GM12878 (cell line): ENCODE measurements around the gene PRRC2A. TPM values are rescaled to one million over a fixed set of nuclear protein-coding genes. Genes with fewer than 3 reads are reported as not detected.

Experiments used
- ATAC-seq: fragments of 200-7000 bp; cut with Tn5 transposase; 3 replicates; pipeline ENCODE4 v1.9.1; 2020; ENCODE audit warnings: mild to moderate bottlenecking, moderate library complexity
- BruUV-seq: library from RNA; stranded (reverse); fragments of 400-500 nt; replicated peaks from 2 replicates; lab custom pipeline; 2021; lab: Mats Ljungman, UMichigan
- CTCF ChIA-PET: fragments of 300-600 bp; sonication (Branson Sonifier 250); formaldehyde crosslinking; extraction: SDS; loops from one replicate; lab custom pipeline; 2021; ENCODE audit warnings: inconsistent platforms; lab: Yijun Ruan, JAX
- POLR2A ChIA-PET: fragments of 350-600 bp; formaldehyde crosslinking; extraction: SDS; loops from one replicate; lab custom pipeline; 2021; ENCODE audit warnings: inconsistent platforms; lab: Charles Lee
- RAD21 ChIA-PET: fragments of 300-600 bp; sonication (Branson Sonifier 250); formaldehyde crosslinking; loops from one replicate; lab custom pipeline; 2023; ENCODE audit warnings: antibody characterized with exemption; ENCODE audit not compliant: unreplicated experiment; lab: Charles Lee
- SMC1A ChIA-PET: fragments of 300-600 bp; sonication (Branson Sonifier 250); formaldehyde crosslinking; loops from one replicate; lab custom pipeline; 2023; ENCODE audit not compliant: unreplicated experiment, uncharacterized antibody; lab: Charles Lee
- DNase-seq: peaks from one replicate; pipeline ENCODE4 v3.0.0-alpha.2; 2011; ENCODE audit warnings: low read depth, low spot score
- FAIRE-seq: peaks from 3 replicates; lab custom pipeline; 2011; peaks lifted over from hg19 to GRCh38; lab: Jason Lieb, UNC
- H2AFZ ChIP-seq: 2 replicates; pipeline ENCODE4 v1.6.0; 2011; ENCODE audit warnings: low read depth, low read length, control low read depth; ENCODE audit not compliant: control insufficient read depth
- H3K27ac ChIP-seq: 2 replicates; pipeline ENCODE4 v1.5.1; 2011; ENCODE audit warnings: control low read depth; ENCODE audit not compliant: control insufficient read depth, insufficient read depth
- H3K27me3 ChIP-seq, 2 experiments: replicated peaks in 1 of 2; 2 replicates each; pipeline versions ENCODE4 v1.6.0 to v1.6.1; 2011; ENCODE audit warnings: low read length in 1 of 2; ENCODE audit not compliant: control insufficient read depth in 2 of 2, insufficient read depth in 2 of 2
- H3K36me3 ChIP-seq, 2 experiments: 2 replicates each; pipeline ENCODE4 v1.5.1; 2011; ENCODE audit warnings: low read length in 1 of 2; ENCODE audit not compliant: control insufficient read depth in 2 of 2, insufficient read depth in 2 of 2
- H3K4me1 ChIP-seq: 2 replicates; pipeline ENCODE4 v1.6.1; 2011; ENCODE audit warnings: mild to moderate bottlenecking, low read length, moderate library complexity, mixed read lengths; ENCODE audit not compliant: control insufficient read depth, insufficient read depth
- H3K4me2 ChIP-seq: 2 replicates; pipeline ENCODE4 v1.6.0; 2011; ENCODE audit warnings: control low read depth; ENCODE audit not compliant: control insufficient read depth, insufficient read depth
- H3K4me3 ChIP-seq: fragments of 200-600 bp; sonication (generic); 2 replicates; pipeline ENCODE4 v1.5.1; 2016
- H3K79me2 ChIP-seq: 2 replicates; pipeline ENCODE4 v1.6.0; 2011; ENCODE audit warnings: low read length; ENCODE audit not compliant: control insufficient read depth, insufficient read depth
- H3K9ac ChIP-seq: 2 replicates; pipeline ENCODE4 v1.8.0; 2011; ENCODE audit warnings: low read length, control low read depth, mixed read lengths; ENCODE audit not compliant: control insufficient read depth, insufficient read depth
- H3K9me3 ChIP-seq: replicated peaks from 3 replicates; pipeline ENCODE4 v1.5.1; 2011; ENCODE audit warnings: mild to moderate bottlenecking, low read length; ENCODE audit not compliant: control insufficient read depth, insufficient read depth
- H4K20me1 ChIP-seq: 2 replicates; pipeline ENCODE4 v1.6.0; 2011; ENCODE audit not compliant: control insufficient read depth, insufficient read depth
- NFXL1 ChIP-seq: fragments of 450-650 bp; IDR thresholded peaks from 2 replicates; pipeline ENCODE4 v1.6.1; 2017; ENCODE audit warnings: antibody characterized with exemption, mild to moderate bottlenecking, borderline replicate concordance
- PAX5 ChIP-seq: IDR thresholded peaks from 2 replicates; pipeline ENCODE4 v1.6.1; 2011; ENCODE audit warnings: low read depth, low read length, borderline replicate concordance
- POLR2AphosphoS2 ChIP-seq: IDR thresholded peaks from 2 replicates; pipeline ENCODE4 v1.6.1; 2011; ENCODE audit warnings: low read depth, mild to moderate bottlenecking, low read length, improper control_type of control experiment, moderate library complexity
- POLR2AphosphoS5 ChIP-seq: IDR thresholded peaks from 2 replicates; pipeline ENCODE4 v1.6.1; 2011; ENCODE audit warnings: mild to moderate bottlenecking, low read length, inconsistent platforms
- USF2 ChIP-seq: IDR thresholded peaks from 2 replicates; pipeline ENCODE4 v1.6.1; 2011; ENCODE audit warnings: low read depth, low read length, improper control_type of control experiment, borderline replicate concordance
- WGBS: methylation state at CpG from one replicate; pipeline ENCODE4 v1.1.6; 2016; ENCODE audit warnings: low lambda C conversion rate; ENCODE audit not compliant: insufficient replicate concordance, insufficient coverage; ENCODE audit errors: missing lambda C conversion rate; 5-methylcytosine and 5-hydroxymethylcytosine counted together
- in situ Hi-C: fragments of 300-500 bp; cut with MboI; formaldehyde crosslinking; loops from 9 replicates; pipeline ENCODE4 v1.14.3; 2018; ENCODE audit warnings: mixed read lengths
- intact Hi-C: fragments of 100-400 bp; cut with micrococcal nuclease; formaldehyde crosslinking; loops from one replicate; pipeline ENCODE4 v1.14.2; 2022; ENCODE audit not compliant: unreplicated experiment
- polyA plus RNA-seq, 11 experiments: library from polyadenylated mRNA; depleted of rRNA in 4 of 11; unstranded in 6 of 11; stranded (reverse) in 5 of 11; fragments of >200 nt; fragmentation: Nextera tagmentation in 4 of 11; fragmentation: Illumina TruSeq in 1 of 11; extraction: Ambion mirVana in 4 of 11; extraction: Trizol in 1 of 11; gene quantifications; 1 replicate in 1 of 11; 2 replicates in 10 of 11; pipeline versions ENCODE4 v1.2.1 to v1.2.3, GENCODE V29; 2011 to 2016; ENCODE audit warnings: inconsistent platforms in 2 of 11, missing spikeins in 2 of 11, low read depth in 1 of 11
- total RNA-seq, 4 experiments: library from RNA; depleted of rRNA in 3 of 4; stranded (reverse); fragments of >200 nt in 3 of 4; fragmentation: Illumina TruSeq in 1 of 4; extraction: Trizol in 1 of 4; gene quantifications; 2 replicates each; pipeline versions ENCODE4 v1.2.1 to v1.2.3, GENCODE V29; 2013 to 2021

Gene PRRC2A
- total and polyA plus RNA-seq, 10 of the 15 experiments (the other 5 are each of a cell fraction or from before 2014, with no cell fraction given) = 0.40 to 244 (median 61.3) TPM

GRCh38 chr6:31577579-31577966 lies 42.9 kb upstream of the PRRC2A start:
- H4K20me1 ChIP-seq = no peaks in the 10 kb centered on the region
- no TSS peak for BruUV-seq
- 44% methylated on average over 3 of the region's 3 CpGs for WGBS
- peaks cover 0 to 7% of the 10 kb centered on the region in 2 experiments; a peak in 2 of 4 replicates for H3K36me3 ChIP-seq
- peak overlapping the region; percentile 82 for H3K9ac ChIP-seq
- H2AFZ ChIP-seq = no peak overlapping the region
- peaks cover 50% of the 10 kb centered on the region for H3K4me1 ChIP-seq
- DNase-seq (no peak), ATAC-seq (no peak), FAIRE-seq (no peak)
- peak overlapping the region; percentile 91 for H3K4me3 ChIP-seq
- RAD21 ChIA-PET = interaction anchor here (1.0 to 17.5 kb wide), 9 partner anchors 8 to 253 kb away, joined by 3 to 620 read pairs (median 7); partner anchors contain the start of genes ATP6V1G2, DDX39B, LST1 and NCR3
- in situ Hi-C loops = no loop called here
- peak overlapping the region; percentile 84 for H3K4me2 ChIP-seq
- no peaks in the 10 kb centered on the region for H3K9me3 ChIP-seq
- H3K27me3 ChIP-seq = no peaks in the 10 kb centered on the region
- CTCF ChIA-PET = interaction anchor here (1.3 to 31.0 kb wide), 3 partner anchors 15 to 45 kb away, joined by 3 to 2098 read pairs (median 789); partner anchors contain the start of genes ATP6V1G2, DDX39B, LST1 and LTA
- POLR2A ChIA-PET = interaction anchor here (1.0 to 17.1 kb wide), 8 partner anchors 7 to 229 kb away, joined by 3 to 282 read pairs (median 90); partner anchors contain the start of genes ATP6V1G2, DDX39B, LSM2 and LST1
- intact Hi-C loops = no loop called here
- SMC1A ChIA-PET = interaction anchor here (5.1 to 45.5 kb wide), 3 partner anchors 7 to 23 kb away, joined by 56 to 1989 read pairs (median 523); partner anchors contain the start of genes ATP6V1G2, DDX39B, LST1 and LTA
- peak overlapping the region; percentile 96 for H3K27ac ChIP-seq
- peaks cover 87% of the 10 kb centered on the region for H3K79me2 ChIP-seq
- peak; percentile 14; the same call in 1 of the 2 replicates for TF ChIP-seq POLR2AphosphoS5
- no peak for TF ChIP-seq NFXL1
- TF ChIP-seq USF2 = no peak
- no peak for TF ChIP-seq PAX5
- TF ChIP-seq POLR2AphosphoS2 = 0 out of 2 replicates have a peak, but pooled peaks have one; percentile 7
